HEK293 (cell line): ENCODE results near the gene TATDN2.

Experiments used
- CTCF ChIA-PET: fragments of 350-600 bp; formaldehyde crosslinking; extraction: SDS; loops from one replicate; lab custom pipeline; 2021; ENCODE audit warnings: antibody characterized with exemption; lab: Yijun Ruan, JAX
- POLR2A ChIA-PET: fragments of 300-600 bp; formaldehyde crosslinking; extraction: SDS; loops from one replicate; lab custom pipeline; 2020; ENCODE audit warnings: antibody characterized with exemption, inconsistent platforms; lab: Yijun Ruan, JAX
- H3K27ac ChIP-seq: fragments of 200-500 bp; sonication (Bioruptor generic); 2 replicates; pipeline ENCODE4 v1.5.1; 2014; ENCODE audit warnings: low read depth, low read length, control low read depth, inconsistent platforms; ENCODE audit errors: extremely low read depth
- H3K36me3 ChIP-seq, 2 experiments: fragments of 200-500 bp in 1 of 2; sonication (Bioruptor generic) in 1 of 2; 1 replicate in 1 of 2; 2 replicates in 1 of 2; pipeline ENCODE4 v1.5.1; 2014 to 2017; ENCODE audit warnings: inconsistent platforms in 2 of 2, low read length in 2 of 2; ENCODE audit not compliant: control insufficient read depth in 2 of 2, insufficient read depth in 1 of 2
- H3K4me1 ChIP-seq: fragments of 200-500 bp; sonication (Bioruptor generic); 2 replicates; pipeline ENCODE4 v1.5.1; 2014; ENCODE audit warnings: mild to moderate bottlenecking, low read length, inconsistent platforms; ENCODE audit not compliant: control insufficient read depth, insufficient read depth
- H3K4me3 ChIP-seq: 2 replicates; pipeline ENCODE4 v1.5.1; 2011; ENCODE audit warnings: low read depth, mild to moderate bottlenecking, control low read depth, low read length, moderate library complexity
- H3K9me3 ChIP-seq: fragments of 200-500 bp; sonication (Bioruptor generic); 2 replicates; pipeline ENCODE4 v1.5.1; 2014; ENCODE audit warnings: low read depth, low read length, inconsistent platforms; ENCODE audit not compliant: control insufficient read depth, insufficient read depth
- BCL11A ChIP-seq: fragments of 450-650 bp; formaldehyde crosslinking; IDR thresholded peaks from 2 replicates; pipeline ENCODE4 v1.5.1; 2016; ENCODE audit warnings: low read depth, missing biosample characterization, missing genetic modification characterization
- GLIS1 ChIP-seq: fragments of 450-650 bp; formaldehyde crosslinking; IDR thresholded peaks from 2 replicates; pipeline ENCODE4 v1.5.1; 2016; ENCODE audit warnings: missing biosample characterization, missing genetic modification characterization
- KLF1 ChIP-seq: fragments of 450-650 bp; formaldehyde crosslinking; IDR thresholded peaks from 2 replicates; pipeline ENCODE4 v1.5.1; 2016; ENCODE audit warnings: missing biosample characterization, missing genetic modification characterization
- MZF1 ChIP-seq: fragments of 450-650 bp; formaldehyde crosslinking; IDR thresholded peaks from 2 replicates; pipeline ENCODE4 v1.5.1; 2017; ENCODE audit warnings: missing biosample characterization, missing genetic modification characterization, borderline replicate concordance
- ZNF114 ChIP-seq: fragments of 450-650 bp; formaldehyde crosslinking; IDR thresholded peaks from 2 replicates; pipeline ENCODE4 v1.5.0; 2017; ENCODE audit warnings: missing biosample characterization, missing genetic modification characterization
- ZNF184 ChIP-seq: fragments of 450-650 bp; IDR thresholded peaks from 2 replicates; pipeline ENCODE4 v1.5.1; 2018; ENCODE audit warnings: missing biosample characterization, mild to moderate bottlenecking, missing genetic modification characterization
- ZNF211 ChIP-seq: fragments of 450-650 bp; formaldehyde crosslinking; IDR thresholded peaks from 2 replicates; pipeline ENCODE4 v1.5.1; 2016; ENCODE audit warnings: low read depth, missing biosample characterization, missing genetic modification characterization
- ZNF214 ChIP-seq: fragments of 450-650 bp; formaldehyde crosslinking; IDR thresholded peaks from 2 replicates; pipeline ENCODE4 v1.5.1; 2017; ENCODE audit warnings: missing biosample characterization, mild to moderate bottlenecking, missing genetic modification characterization, borderline replicate concordance
- ZNF266 ChIP-seq: fragments of 450-650 bp; formaldehyde crosslinking; IDR thresholded peaks from 2 replicates; pipeline ENCODE4 v1.5.1; 2016; ENCODE audit warnings: missing biosample characterization, missing genetic modification characterization, low read depth
- ZNF311 ChIP-seq: fragments of 450-650 bp; formaldehyde crosslinking; IDR thresholded peaks from 2 replicates; pipeline ENCODE4 v1.5.1; 2017; ENCODE audit warnings: missing biosample characterization, missing genetic modification characterization, borderline replicate concordance
- ZNF324 ChIP-seq: fragments of 450-650 bp; formaldehyde crosslinking; IDR thresholded peaks from 2 replicates; pipeline ENCODE4 v1.5.1; 2016; ENCODE audit warnings: missing biosample characterization, missing genetic modification characterization
- ZNF335 ChIP-seq: fragments of 450-650 bp; formaldehyde crosslinking; conservative IDR thresholded peaks from 2 replicates; pipeline ENCODE4 v1.5.1; 2016; ENCODE audit warnings: missing biosample characterization, missing genetic modification characterization
- ZNF350 ChIP-seq: fragments of 450-650 bp; formaldehyde crosslinking; IDR thresholded peaks from 2 replicates; pipeline ENCODE4 v1.5.0; 2017; ENCODE audit warnings: missing biosample characterization, mild to moderate bottlenecking, missing genetic modification characterization
- ZNF391 ChIP-seq: fragments of 450-650 bp; formaldehyde crosslinking; IDR thresholded peaks from 2 replicates; pipeline ENCODE4 v1.5.1; 2016; ENCODE audit warnings: low read depth, missing biosample characterization, missing genetic modification characterization, borderline replicate concordance
- ZNF416 ChIP-seq: fragments of 450-650 bp; formaldehyde crosslinking; IDR thresholded peaks from 2 replicates; pipeline ENCODE4 v1.5.1; 2016; ENCODE audit warnings: missing biosample characterization, missing genetic modification characterization
- ZNF521 ChIP-seq: fragments of 450-650 bp; formaldehyde crosslinking; IDR thresholded peaks from 2 replicates; pipeline ENCODE4 v1.5.1; 2017; ENCODE audit warnings: missing biosample characterization, mild to moderate bottlenecking, missing genetic modification characterization
- TF ChIP-seq, protein P1 (sequence below): fragments of 450-650 bp; formaldehyde crosslinking; IDR thresholded peaks from 2 replicates; pipeline ENCODE4 v1.5.1; 2016; ENCODE audit warnings: missing biosample characterization, missing genetic modification characterization, borderline replicate concordance
- TF ChIP-seq, protein P2 (sequence below): fragments of 450-650 bp; formaldehyde crosslinking; IDR thresholded peaks from 2 replicates; pipeline ENCODE4 v1.5.1; 2016; ENCODE audit warnings: missing biosample characterization, missing genetic modification characterization
- TF ChIP-seq, protein P3 (sequence below): fragments of 450-650 bp; formaldehyde crosslinking; IDR thresholded peaks from 2 replicates; pipeline ENCODE4 v1.5.1; 2016; ENCODE audit warnings: missing biosample characterization, missing genetic modification characterization
- TF ChIP-seq, protein P4 (sequence below): fragments of 450-650 bp; formaldehyde crosslinking; IDR thresholded peaks from 2 replicates; pipeline ENCODE4 v1.5.1; 2016; ENCODE audit warnings: missing biosample characterization, missing genetic modification characterization

The TATDN2 gene

DNA sequence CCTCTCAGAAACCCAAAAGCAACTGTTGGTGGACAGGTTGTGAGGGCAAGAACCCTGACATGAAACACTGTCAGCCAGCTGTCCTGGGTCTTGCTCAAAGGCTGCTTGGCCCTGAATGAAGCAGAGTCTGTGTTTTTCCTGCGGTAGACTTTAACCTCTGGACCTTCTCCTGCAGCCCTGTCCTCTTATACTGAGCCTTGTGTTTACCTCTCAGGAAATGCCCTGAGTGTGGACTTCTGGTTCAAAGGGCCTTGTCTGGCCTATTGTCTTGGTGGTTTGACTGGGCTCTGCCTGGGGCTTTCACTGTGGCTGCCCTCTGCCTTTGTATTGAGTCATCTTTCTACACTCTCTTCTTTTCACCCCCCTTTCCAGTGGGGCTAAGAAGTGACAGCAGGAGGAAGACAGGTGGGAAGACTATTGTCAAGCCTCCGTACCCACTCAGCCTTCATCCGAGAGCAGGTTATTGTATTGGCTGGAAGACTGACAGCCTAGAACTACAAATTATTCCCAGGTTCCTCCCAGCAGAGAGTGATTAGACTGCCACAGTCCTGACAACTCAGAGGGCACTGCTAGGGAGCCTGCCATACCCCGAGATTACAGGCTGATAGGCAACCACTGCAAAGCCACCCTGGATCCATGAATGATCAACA, 69.2 kb downstream of the TATDN2 start (continued):
- TF ChIP-seq, protein P1, sequence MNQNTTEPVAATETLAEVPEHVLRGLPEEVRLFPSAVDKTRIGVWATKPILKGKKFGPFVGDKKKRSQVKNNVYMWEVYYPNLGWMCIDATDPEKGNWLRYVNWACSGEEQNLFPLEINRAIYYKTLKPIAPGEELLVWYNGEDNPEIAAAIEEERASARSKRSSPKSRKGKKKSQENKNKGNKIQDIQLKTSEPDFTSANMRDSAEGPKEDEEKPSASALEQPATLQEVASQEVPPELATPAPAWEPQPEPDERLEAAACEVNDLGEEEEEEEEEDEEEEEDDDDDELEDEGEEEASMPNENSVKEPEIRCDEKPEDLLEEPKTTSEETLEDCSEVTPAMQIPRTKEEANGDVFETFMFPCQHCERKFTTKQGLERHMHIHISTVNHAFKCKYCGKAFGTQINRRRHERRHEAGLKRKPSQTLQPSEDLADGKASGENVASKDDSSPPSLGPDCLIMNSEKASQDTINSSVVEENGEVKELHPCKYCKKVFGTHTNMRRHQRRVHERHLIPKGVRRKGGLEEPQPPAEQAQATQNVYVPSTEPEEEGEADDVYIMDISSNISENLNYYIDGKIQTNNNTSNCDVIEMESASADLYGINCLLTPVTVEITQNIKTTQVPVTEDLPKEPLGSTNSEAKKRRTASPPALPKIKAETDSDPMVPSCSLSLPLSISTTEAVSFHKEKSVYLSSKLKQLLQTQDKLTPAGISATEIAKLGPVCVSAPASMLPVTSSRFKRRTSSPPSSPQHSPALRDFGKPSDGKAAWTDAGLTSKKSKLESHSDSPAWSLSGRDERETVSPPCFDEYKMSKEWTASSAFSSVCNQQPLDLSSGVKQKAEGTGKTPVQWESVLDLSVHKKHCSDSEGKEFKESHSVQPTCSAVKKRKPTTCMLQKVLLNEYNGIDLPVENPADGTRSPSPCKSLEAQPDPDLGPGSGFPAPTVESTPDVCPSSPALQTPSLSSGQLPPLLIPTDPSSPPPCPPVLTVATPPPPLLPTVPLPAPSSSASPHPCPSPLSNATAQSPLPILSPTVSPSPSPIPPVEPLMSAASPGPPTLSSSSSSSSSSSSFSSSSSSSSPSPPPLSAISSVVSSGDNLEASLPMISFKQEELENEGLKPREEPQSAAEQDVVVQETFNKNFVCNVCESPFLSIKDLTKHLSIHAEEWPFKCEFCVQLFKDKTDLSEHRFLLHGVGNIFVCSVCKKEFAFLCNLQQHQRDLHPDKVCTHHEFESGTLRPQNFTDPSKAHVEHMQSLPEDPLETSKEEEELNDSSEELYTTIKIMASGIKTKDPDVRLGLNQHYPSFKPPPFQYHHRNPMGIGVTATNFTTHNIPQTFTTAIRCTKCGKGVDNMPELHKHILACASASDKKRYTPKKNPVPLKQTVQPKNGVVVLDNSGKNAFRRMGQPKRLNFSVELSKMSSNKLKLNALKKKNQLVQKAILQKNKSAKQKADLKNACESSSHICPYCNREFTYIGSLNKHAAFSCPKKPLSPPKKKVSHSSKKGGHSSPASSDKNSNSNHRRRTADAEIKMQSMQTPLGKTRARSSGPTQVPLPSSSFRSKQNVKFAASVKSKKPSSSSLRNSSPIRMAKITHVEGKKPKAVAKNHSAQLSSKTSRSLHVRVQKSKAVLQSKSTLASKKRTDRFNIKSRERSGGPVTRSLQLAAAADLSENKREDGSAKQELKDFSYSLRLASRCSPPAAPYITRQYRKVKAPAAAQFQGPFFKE (tag by site-specific recombination), result no peak
- no peak for TF ChIP-seq ZNF114 (tag by site-specific recombination)
- no peak for TF ChIP-seq ZNF211 (tag by site-specific recombination)
- no peak for TF ChIP-seq BCL11A
- no peak for TF ChIP-seq ZNF521
- TF ChIP-seq ZNF391, result no peak
- TF ChIP-seq, protein P2, sequence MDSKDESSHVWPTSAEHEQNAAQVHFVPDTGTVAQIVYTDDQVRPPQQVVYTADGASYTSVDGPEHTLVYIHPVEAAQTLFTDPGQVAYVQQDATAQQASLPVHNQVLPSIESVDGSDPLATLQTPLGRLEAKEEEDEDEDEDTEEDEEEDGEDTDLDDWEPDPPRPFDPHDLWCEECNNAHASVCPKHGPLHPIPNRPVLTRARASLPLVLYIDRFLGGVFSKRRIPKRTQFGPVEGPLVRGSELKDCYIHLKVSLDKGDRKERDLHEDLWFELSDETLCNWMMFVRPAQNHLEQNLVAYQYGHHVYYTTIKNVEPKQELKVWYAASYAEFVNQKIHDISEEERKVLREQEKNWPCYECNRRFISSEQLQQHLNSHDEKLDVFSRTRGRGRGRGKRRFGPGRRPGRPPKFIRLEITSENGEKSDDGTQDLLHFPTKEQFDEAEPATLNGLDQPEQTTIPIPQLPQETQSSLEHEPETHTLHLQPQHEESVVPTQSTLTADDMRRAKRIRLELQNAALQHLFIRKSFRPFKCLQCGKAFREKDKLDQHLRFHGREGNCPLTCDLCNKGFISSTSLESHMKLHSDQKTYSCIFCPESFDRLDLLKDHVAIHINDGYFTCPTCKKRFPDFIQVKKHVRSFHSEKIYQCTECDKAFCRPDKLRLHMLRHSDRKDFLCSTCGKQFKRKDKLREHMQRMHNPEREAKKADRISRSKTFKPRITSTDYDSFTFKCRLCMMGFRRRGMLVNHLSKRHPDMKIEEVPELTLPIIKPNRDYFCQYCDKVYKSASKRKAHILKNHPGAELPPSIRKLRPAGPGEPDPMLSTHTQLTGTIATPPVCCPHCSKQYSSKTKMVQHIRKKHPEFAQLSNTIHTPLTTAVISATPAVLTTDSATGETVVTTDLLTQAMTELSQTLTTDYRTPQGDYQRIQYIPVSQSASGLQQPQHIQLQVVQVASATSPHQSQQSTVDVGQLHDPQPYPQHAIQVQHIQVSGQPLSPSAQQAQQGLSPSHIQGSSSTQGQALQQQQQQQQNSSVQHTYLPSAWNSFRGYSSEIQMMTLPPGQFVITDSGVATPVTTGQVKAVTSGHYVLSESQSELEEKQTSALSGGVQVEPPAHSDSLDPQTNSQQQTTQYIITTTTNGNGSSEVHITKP (tag by site-specific recombination), result no peak
- TF ChIP-seq, all 188 proteins: peak for 0

DNA sequence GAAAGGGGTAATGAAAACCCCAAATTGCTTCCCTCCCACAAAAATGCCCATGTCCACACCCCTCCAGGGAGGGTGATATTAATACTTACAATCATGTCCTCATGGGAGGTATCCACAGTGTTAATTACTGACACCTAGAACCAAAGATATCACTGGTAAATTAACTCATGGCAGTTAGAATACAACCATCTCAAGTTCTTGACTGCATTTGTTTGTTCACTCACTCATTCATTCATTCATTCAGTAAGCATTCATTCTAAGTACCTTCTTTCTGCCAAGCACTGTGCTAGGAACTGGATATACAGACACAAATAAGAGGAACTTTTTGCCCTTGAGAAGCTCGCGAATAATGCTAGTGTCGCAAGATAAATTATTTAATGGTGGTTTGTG, 69.7 kb downstream of the TATDN2 start:
- peaks cover 21 to 65% of the 10 kb centered on the region in 2 experiments for H3K36me3 ChIP-seq
- TF ChIP-seq ZNF324, result no peak
- TF ChIP-seq, protein P3, sequence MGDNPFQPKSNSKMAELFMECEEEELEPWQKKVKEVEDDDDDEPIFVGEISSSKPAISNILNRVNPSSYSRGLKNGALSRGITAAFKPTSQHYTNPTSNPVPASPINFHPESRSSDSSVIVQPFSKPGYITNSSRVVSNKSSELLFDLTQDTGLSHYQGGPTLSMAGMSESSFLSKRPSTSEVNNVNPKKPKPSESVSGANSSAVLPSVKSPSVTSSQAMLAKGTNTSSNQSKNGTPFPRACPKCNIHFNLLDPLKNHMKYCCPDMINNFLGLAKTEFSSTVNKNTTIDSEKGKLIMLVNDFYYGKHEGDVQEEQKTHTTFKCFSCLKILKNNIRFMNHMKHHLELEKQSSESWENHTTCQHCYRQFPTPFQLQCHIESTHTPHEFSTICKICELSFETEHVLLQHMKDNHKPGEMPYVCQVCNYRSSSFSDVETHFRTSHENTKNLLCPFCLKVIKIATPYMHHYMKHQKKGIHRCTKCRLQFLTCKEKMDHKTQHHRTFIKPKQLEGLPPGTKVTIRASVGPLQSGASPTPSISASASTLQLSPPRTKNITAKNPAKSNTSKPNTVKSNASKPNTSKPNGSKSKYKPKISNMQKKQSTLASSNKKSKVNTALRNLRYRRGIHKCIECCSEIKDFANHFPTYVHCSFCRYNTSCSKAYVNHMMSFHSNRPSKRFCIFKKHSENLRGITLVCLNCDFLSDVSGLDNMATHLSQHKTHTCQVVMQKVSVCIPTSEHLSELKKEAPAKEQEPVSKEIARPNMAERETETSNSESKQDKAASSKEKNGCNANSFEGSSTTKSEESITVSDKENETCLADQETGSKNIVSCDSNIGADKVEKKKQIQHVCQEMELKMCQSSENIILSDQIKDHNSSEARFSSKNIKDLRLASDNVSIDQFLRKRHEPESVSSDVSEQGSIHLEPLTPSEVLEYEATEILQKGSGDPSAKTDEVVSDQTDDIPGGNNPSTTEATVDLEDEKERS (tag by site-specific recombination), result no peak
- TF ChIP-seq, protein P4, sequence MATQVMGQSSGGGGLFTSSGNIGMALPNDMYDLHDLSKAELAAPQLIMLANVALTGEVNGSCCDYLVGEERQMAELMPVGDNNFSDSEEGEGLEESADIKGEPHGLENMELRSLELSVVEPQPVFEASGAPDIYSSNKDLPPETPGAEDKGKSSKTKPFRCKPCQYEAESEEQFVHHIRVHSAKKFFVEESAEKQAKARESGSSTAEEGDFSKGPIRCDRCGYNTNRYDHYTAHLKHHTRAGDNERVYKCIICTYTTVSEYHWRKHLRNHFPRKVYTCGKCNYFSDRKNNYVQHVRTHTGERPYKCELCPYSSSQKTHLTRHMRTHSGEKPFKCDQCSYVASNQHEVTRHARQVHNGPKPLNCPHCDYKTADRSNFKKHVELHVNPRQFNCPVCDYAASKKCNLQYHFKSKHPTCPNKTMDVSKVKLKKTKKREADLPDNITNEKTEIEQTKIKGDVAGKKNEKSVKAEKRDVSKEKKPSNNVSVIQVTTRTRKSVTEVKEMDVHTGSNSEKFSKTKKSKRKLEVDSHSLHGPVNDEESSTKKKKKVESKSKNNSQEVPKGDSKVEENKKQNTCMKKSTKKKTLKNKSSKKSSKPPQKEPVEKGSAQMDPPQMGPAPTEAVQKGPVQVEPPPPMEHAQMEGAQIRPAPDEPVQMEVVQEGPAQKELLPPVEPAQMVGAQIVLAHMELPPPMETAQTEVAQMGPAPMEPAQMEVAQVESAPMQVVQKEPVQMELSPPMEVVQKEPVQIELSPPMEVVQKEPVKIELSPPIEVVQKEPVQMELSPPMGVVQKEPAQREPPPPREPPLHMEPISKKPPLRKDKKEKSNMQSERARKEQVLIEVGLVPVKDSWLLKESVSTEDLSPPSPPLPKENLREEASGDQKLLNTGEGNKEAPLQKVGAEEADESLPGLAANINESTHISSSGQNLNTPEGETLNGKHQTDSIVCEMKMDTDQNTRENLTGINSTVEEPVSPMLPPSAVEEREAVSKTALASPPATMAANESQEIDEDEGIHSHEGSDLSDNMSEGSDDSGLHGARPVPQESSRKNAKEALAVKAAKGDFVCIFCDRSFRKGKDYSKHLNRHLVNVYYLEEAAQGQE, result no peak
- no peak for TF ChIP-seq ZNF311 (tag by site-specific recombination)
- no peak for TF ChIP-seq ZNF416
- no peak for TF ChIP-seq ZNF214 (tag by site-specific recombination)
- no peak for TF ChIP-seq MZF1
- TF ChIP-seq ZNF184 (tag by site-specific recombination), result no peak
- no peak for TF ChIP-seq ZNF350 (tag by site-specific recombination)
- no peak for TF ChIP-seq ZNF266
- TF ChIP-seq KLF1 (tag by site-specific recombination), result no peak
- no peak for TF ChIP-seq GLIS1 (tag by site-specific recombination)
- TF ChIP-seq ZNF335, result no peak

More for the DNA sequence above, 69.7 kb downstream of the TATDN2 start:
- Histone ChIP-seq H3K4me3 (no peak overlapping the region), H3K27ac (no peak overlapping the region), H3K4me1 (no peaks in the 10 kb centered on the region), H3K9me3 (no peaks in the 10 kb centered on the region)
- POLR2A ChIA-PET, result no interaction called here
- CTCF ChIA-PET, result interaction anchor here (0.6 to 0.7 kb wide), 2 partner anchors 26 to 421 kb away, joined by 3 to 4 read pairs; no protein-coding TSS in a partner anchor
